GM13976 (cell line): Measurements from ENCODE around the gene ABHD15.

ENCODE experiments used
- DNase-seq: peaks from one replicate; pipeline ENCODE4 v3.0.0; 2012; ENCODE audit warnings: low spot score
- in situ Hi-C: fragments of 300-500 bp; cut with MboI; formaldehyde crosslinking; loops from one replicate; pipeline ENCODE4 v1.12.0; 2022; ENCODE audit warnings: low sequenced_read_pairs, mixed read lengths, inconsistent platforms; ENCODE audit not compliant: unreplicated experiment
- TF ChIP-seq, protein P1 (sequence below): IDR thresholded peaks from 2 replicates; pipeline ENCODE4 v1.5.1; 2012; ENCODE audit warnings: borderline replicate concordance, mild to moderate bottlenecking; ENCODE audit not compliant: insufficient read depth; ENCODE audit errors: extremely low read depth, missing control alignments, control extremely low read depth

Gene ABHD15, protein sequence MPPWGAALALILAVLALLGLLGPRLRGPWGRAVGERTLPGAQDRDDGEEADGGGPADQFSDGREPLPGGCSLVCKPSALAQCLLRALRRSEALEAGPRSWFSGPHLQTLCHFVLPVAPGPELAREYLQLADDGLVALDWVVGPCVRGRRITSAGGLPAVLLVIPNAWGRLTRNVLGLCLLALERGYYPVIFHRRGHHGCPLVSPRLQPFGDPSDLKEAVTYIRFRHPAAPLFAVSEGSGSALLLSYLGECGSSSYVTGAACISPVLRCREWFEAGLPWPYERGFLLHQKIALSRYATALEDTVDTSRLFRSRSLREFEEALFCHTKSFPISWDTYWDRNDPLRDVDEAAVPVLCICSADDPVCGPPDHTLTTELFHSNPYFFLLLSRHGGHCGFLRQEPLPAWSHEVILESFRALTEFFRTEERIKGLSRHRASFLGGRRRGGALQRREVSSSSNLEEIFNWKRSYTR

DNA sequence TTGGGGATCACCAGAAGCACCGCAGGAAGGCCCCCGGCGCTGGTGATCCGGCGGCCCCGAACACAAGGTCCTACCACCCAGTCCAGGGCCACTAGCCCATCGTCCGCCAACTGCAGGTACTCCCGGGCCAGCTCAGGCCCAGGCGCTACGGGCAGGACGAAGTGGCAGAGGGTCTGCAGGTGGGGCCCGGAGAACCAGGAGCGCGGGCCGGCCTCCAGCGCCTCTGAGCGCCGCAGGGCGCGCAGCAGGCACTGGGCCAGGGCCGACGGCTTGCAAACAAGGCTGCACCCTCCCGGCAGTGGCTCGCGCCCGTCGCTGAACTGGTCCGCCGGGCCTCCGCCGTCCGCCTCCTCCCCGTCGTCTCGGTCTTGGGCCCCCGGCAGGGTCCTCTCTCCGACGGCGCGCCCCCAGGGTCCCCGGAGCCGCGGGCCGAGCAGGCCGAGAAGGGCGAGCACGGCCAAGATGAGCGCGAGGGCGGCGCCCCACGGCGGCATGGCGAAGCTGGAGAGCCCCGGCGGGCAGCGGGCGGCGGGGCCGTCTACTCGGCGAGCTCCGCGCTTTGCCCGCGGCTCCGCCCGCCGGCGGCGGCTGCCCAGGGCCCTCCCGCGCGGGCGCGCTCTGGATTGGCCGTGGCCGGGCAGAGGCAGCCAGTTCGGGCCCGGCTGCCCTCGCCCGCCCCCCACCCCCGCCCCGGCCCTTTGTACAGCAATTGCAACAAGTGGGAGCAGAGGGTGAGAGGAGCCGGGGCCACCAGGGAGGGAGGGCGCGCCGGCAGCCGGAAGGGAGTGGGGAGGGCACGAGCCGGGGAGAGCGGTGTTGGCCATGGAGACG lies at the start of gene ABHD15:
TSS of gene ABHD15 (minus strand) at position 565 of the 831 bp plus-strand sequence. CDS start at position 494, 71 bp downstream.
- in situ Hi-C loops: no loop called here
- DNase-seq: peak; percentile 74
- TF ChIP-seq, protein P1, sequence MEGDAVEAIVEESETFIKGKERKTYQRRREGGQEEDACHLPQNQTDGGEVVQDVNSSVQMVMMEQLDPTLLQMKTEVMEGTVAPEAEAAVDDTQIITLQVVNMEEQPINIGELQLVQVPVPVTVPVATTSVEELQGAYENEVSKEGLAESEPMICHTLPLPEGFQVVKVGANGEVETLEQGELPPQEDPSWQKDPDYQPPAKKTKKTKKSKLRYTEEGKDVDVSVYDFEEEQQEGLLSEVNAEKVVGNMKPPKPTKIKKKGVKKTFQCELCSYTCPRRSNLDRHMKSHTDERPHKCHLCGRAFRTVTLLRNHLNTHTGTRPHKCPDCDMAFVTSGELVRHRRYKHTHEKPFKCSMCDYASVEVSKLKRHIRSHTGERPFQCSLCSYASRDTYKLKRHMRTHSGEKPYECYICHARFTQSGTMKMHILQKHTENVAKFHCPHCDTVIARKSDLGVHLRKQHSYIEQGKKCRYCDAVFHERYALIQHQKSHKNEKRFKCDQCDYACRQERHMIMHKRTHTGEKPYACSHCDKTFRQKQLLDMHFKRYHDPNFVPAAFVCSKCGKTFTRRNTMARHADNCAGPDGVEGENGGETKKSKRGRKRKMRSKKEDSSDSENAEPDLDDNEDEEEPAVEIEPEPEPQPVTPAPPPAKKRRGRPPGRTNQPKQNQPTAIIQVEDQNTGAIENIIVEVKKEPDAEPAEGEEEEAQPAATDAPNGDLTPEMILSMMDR: peak; percentile 14

DNA sequence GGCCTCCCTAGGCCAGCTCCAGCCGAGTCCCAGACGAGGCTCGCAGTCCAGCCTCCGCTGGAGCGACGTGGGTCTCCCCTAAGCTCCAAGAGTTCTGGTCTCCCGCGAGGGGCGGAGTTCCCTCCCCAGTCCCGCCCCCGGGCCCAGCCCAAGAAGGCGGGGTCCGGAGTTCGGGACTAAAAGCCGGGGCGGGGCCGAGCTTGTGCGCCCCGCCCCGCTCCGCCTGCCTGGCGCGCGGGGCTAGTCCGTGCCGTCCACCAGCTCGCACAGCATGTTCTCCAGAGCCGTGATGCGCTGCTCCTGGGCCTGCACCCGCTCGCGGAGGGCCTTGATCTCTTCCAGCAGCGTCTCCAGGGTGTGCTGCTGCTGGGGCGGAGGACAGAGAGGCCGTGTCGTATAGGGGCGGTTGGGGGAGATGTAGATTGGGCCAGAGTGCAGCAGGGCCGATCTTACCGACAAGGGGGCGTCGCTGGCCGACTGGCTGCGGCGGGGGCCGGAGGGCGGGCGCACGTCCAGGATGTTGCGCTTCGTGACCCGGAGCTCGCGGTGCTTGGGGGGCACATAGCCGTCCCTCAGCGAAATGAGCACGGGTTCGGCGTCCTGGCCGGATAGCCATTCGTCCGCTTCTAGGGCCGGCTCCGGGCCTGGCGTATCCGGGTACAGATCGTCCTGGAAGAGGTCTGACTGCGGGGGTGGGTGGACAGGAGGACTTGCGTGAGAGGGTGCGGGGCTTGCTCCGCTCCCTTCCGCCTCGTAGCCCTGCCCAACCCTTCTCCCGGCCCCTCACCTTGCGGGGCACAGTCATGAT lies 48.9 kb upstream of the ABHD15 start:
- peak; percentile 94 for DNase-seq

DNA sequence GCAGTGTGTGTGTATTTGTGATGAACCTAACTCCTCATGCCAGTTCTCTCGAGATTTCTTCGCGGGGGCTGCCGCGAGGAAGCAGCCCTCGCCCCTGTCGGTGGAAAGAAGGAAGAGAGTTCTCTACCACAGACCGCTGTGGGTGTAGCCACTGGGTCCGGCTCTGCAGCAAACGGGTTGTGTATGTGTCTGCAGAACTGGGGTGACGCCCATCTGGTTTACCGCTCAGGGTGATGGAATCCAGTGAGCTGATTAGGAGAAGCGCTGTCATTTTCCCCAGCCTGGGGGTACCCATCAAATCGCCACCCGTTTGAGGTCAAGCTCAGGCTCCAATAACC lies 48.2 kb upstream of the ABHD15 start:
- in situ Hi-C loops: no loop called here
- TF ChIP-seq, protein P1: no peak
- DNase-seq: peak; percentile 53

More for the DNA sequence above, 48.9 kb upstream of the ABHD15 start:
- in situ Hi-C loops: no loop called here
- TF ChIP-seq, protein P1: no peak

DNA sequence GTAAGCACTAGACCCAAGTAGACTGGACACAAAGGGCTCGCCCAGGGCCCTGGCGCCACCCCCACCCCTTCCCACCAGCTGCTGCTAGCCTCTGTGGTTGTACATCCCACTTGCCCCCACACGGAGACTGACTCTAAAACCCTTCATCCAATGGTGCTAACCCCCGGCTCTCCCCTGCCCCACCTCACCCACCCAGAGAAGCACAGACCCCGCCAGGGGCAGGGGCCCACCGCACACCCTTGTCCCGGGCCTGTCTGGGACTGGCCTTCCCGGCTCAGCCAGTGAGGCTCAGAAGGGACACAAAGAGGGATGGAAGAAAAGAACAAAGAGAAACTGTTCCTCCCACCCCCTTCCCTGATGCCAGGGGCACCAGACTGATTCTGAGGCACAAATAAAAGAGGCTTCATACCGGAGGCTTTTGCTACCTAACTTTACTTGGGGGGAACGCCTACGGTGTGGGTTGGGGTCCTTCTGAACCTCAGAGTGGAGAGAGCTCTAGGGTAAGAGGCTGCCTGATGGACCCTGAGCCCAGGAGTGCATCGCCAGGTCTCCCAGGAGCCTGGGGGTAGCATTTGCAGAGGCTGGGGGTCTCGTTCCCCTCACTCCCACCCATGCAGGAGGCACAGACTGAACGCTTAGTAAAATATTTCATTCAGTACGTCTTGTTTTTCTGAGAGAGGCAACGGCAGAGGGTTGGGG lies 47.7 kb upstream of the ABHD15 start:
- TF ChIP-seq, protein P1: no peak
- DNase-seq: no peak
- in situ Hi-C loops: no loop called here

DNA sequence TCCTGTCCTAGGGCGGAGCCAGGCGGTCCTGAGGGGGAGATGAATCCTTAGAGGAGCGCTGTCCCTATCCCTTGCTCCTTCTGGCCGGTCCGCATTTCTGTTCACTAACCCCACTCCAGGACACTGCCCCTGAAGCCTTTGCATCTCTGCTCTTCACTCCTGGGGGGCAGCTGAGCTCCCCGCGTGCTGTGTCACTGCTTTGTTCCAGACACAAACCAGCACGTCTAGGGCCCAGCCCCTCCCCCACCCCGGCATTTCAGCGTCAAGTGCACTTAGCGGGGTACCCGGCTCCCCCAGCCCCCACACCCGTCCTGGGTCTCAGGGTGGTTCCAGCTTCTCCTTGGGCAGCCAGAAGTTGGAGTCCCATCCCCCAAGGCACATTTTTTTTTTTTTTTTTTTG lies 47.0 kb upstream of the ABHD15 start:
- TF ChIP-seq, protein P1: no peak
- in situ Hi-C loops: no loop called here
- DNase-seq: no peak
